ENCODE measurements around the gene DERA. TPM values are rescaled to one million over a fixed set of nuclear protein-coding genes. Genes with fewer than 3 reads are reported as not detected.
A peak's percentile ranks its signal among the peaks of the same experiment; 100 is the strongest.

DERA gene
- total and polyA plus RNA-seq, 2 of the 8 experiments (the other 6 are each of a cell fraction or from before 2014, with no cell fraction given): 13.1 to 17.1 TPM

DNA sequence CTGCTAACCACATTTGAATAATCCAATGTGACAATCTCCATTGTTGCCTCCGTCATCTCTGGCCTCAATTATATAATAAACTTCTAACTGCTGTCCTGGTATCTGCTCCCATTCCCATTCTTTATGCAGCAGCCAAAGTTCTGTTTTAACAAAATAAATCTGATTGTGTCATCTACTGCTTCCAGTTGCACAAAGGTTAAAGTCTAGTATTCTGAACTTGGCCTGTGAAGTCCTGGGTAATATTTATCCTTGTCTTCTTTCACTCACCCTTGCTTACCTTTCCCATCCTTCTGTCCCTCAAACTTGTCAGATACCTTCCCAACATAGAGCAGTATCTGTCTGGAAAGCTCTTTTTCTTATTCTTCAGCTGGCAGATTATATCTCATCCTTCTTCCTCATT lies 48.3 kb upstream of the DERA start:
- Histone ChIP-seq H4K8ac (ENCODE audit: extremely low read depth, insufficient read depth, low read length) (no peak overlapping the region), H3K23me2 (ENCODE audit: low read depth, low read length) (no peaks in the 10 kb centered on the region), H2BK15ac (ENCODE audit: low read length) (no peak overlapping the region), H3K79me2 (ENCODE audit: control insufficient read depth in 1 of 2, insufficient read depth in 2 of 2, low read length in 2 of 2) (no peaks in the 10 kb centered on the region), H3K14ac (ENCODE audit: insufficient read length) (no peak overlapping the region), H3K56ac (replicated peaks; ENCODE audit: insufficient read length, low read depth, low read length) (no peak overlapping the region), H3K9ac (replicated peaks in 1 of 4; ENCODE audit: extremely low read depth in 1 of 4, low read depth in 3 of 4, low read length in 3 of 4) (no peak overlapping the region), H2BK120ac (replicated peaks; ENCODE audit: low read depth, low read length) (no peak overlapping the region), H4K5ac (ENCODE audit: insufficient read length, low read depth, low read length) (no peak overlapping the region), H4K20me1 (replicated peaks in 1 of 2; ENCODE audit: control insufficient read depth in 1 of 2, insufficient read depth in 2 of 2, low read length in 2 of 2) (no peaks in the 10 kb centered on the region), H3K18ac (ENCODE audit: extremely low read depth, low read length) (no peak overlapping the region), H3K9me3 (ENCODE audit: insufficient read depth in 2 of 2, low read depth in 1 of 2, low read length in 1 of 2) (no peaks in the 10 kb centered on the region), H3K4me3 (ENCODE audit: extremely low read depth in 1 of 4, insufficient read depth in 2 of 4, low read depth in 3 of 4, low read length in 4 of 4) (no peak overlapping the region), H3K27me3 (replicated peaks in 1 of 4; ENCODE audit: control insufficient read depth in 3 of 4, extremely low read depth in 1 of 4, insufficient read depth in 3 of 4, low read length in 3 of 4) (no peaks in the 10 kb centered on the region), H2BK5ac (ENCODE audit: low read depth, low read length) (no peak overlapping the region), H3K4me1 (replicated peaks in 1 of 4; ENCODE audit: control insufficient read depth in 3 of 4, insufficient read depth in 4 of 4, low read length in 3 of 4) (peaks cover 0 to 3% (median 0%) of the 10 kb centered on the region in 4 experiments; a peak in 1 of 7 replicates), H2AK5ac (ENCODE audit: low read depth, low read length) (no peak overlapping the region), H3K23ac (ENCODE audit: insufficient read length) (no peak overlapping the region), H2BK12ac (ENCODE audit: low read depth, low read length) (no peak overlapping the region), H3K36me3 (ENCODE audit: control insufficient read depth in 2 of 4, insufficient read depth in 4 of 4, low read length in 3 of 4) (no peaks in the 10 kb centered on the region), H2AFZ (ENCODE audit: low read length) (no peak overlapping the region), H3K4ac (replicated peaks; ENCODE audit: insufficient read length, low read depth, low read length) (no peak overlapping the region), H2BK20ac (ENCODE audit: low read length) (no peak overlapping the region), H3K4me2 (ENCODE audit: insufficient read depth in 1 of 2, low read depth in 2 of 2, low read length in 2 of 2) (0 out of 4 replicates have a peak overlapping the region, but pooled peaks of 1 of the 2 experiments have one; percentile 44), H4K91ac (replicated peaks; ENCODE audit: insufficient read length, low read length) (no peak overlapping the region), H3K79me1 (ENCODE audit: low read depth, low read length) (no peaks in the 10 kb centered on the region), H3K27ac (ENCODE audit: low read depth, low read length) (no peak overlapping the region)
- WGBS, 2 experiments (ENCODE audit: extremely low coverage in 1 of 2, insufficient coverage in 1 of 2, insufficient read length in 1 of 2, insufficient replicate concordance in 2 of 2, low coverage in 1 of 2, low lambda C conversion rate in 2 of 2, missing lambda C conversion rate in 1 of 2): 92% methylated on average over 1 of the region's 1 CpG; no CpG with 5 or more reads in 1 of the 2 experiments
- FAIRE-seq (no peak), DNase-seq (ENCODE audit: low read depth in 1 of 2, low spot score in 2 of 2) (no peak)
- ChIA-PET POLR2A (ENCODE audit: partially characterized antibody) (interaction anchor here (0.5 to 1.1 kb wide), 2 partner anchors 20 to 640 kb away, joined by 4 read pairs; partner anchors contain the start of gene STRAP), CTCF (ENCODE audit: partially characterized antibody) (interaction anchor here (1.4 to 2.0 kb wide), 4 partner anchors 19 to 331 kb away, joined by 3 to 6 read pairs (median 4); no protein-coding TSS in a partner anchor)
- TF ChIP-seq SP1 (IDR thresholded peaks at IDR 0.05; ENCODE audit: low read depth, low read length): no peak
